IMR-90 (cell line): ENCODE data around the gene TMOD1.

Experiments used
- BHLHE40 ChIP-seq: fragments of 150-350 bp; IDR thresholded peaks from 2 replicates; pipeline ENCODE4 v1.6.1; 2016; ENCODE audit warnings: mild to moderate bottlenecking, low read depth, low read length
- CHD1 ChIP-seq: IDR thresholded peaks from 2 replicates; pipeline ENCODE4 v1.6.1; 2012; ENCODE audit warnings: low read depth, low read length, improper control_type of control experiment
- CTCF ChIP-seq: conservative IDR thresholded peaks from 2 replicates; pipeline ENCODE4 v1.5.1; 2012; ENCODE audit warnings: mild to moderate bottlenecking, low read depth, low read length, improper control_type of control experiment
- FOS ChIP-seq: fragments of 150-350 bp; IDR thresholded peaks from 2 replicates; pipeline ENCODE4 v1.6.1; 2016; ENCODE audit warnings: low read depth, low read length
- MAZ ChIP-seq: IDR thresholded peaks from 2 replicates; pipeline ENCODE4 v1.6.1; 2012; ENCODE audit warnings: low read depth, mild to moderate bottlenecking, low read length, improper control_type of control experiment, moderate library complexity, borderline replicate concordance
- MXI1 ChIP-seq: IDR thresholded peaks from 2 replicates; pipeline ENCODE4 v1.6.1; 2012; ENCODE audit warnings: low read depth, mild to moderate bottlenecking, low read length, moderate library complexity, borderline replicate concordance
- POLR2A ChIP-seq: IDR thresholded peaks from 2 replicates; pipeline ENCODE4 v1.6.1; 2012; ENCODE audit warnings: mild to moderate bottlenecking, low read depth, low read length
- RAD21 ChIP-seq: IDR thresholded peaks from 2 replicates; pipeline ENCODE4 v1.6.1; 2012; ENCODE audit warnings: low read length, improper control_type of control experiment
- RFX5 ChIP-seq: IDR thresholded peaks from 2 replicates; pipeline ENCODE4 v1.8.0; 2012; ENCODE audit warnings: low read depth, mild to moderate bottlenecking, low read length, moderate library complexity
- SMC3 ChIP-seq: fragments of 150-350 bp; IDR thresholded peaks from 2 replicates; pipeline ENCODE4 v1.6.1; 2016; ENCODE audit warnings: low read depth, mild to moderate bottlenecking, antibody characterized with exemption, low read length, moderate library complexity
- USF2 ChIP-seq: fragments of 150-350 bp; IDR thresholded peaks from 2 replicates; pipeline ENCODE4 v1.6.1; 2017; ENCODE audit warnings: mild to moderate bottlenecking, antibody characterized with exemption, low read length, low read depth

- TF ChIP-seq USF2 (no peak), CTCF (no peak), BHLHE40 (no peak), CHD1 (no peak), POLR2A (no peak), SMC3 (no peak), MAZ (no peak), MXI1 (no peak), FOS (no peak), RFX5 (no peak), RAD21 (no peak)
Measured at GRCh38 chr9:97592126-97592525, 90.7 kb downstream of the TMOD1 start.
